PFSK-1 (cell line): ENCODE results near the gene HEPN1.

ENCODE experiments used
- FOXP2 ChIP-seq: optimal IDR thresholded peaks from 2 replicates; pipeline ENCODE3; 2011; ENCODE audit warnings: borderline replicate concordance, control low read depth, inconsistent platforms; ENCODE audit not compliant: insufficient read depth; ENCODE audit errors: extremely low read length, extremely low read depth
- POLR2AphosphoS5 ChIP-seq: IDR thresholded peaks from 2 replicates; pipeline ENCODE4 v1.6.1; 2012; ENCODE audit warnings: low read depth, mild to moderate bottlenecking, control low read depth, low read length, moderate library complexity
- SIN3A ChIP-seq: IDR thresholded peaks from 2 replicates; pipeline ENCODE4 v1.6.1; 2012; ENCODE audit warnings: mild to moderate bottlenecking, low read length, moderate library complexity, borderline replicate concordance; ENCODE audit not compliant: insufficient read depth
- TAF1 ChIP-seq: IDR thresholded peaks from 2 replicates; pipeline ENCODE4 v1.6.1; 2012; ENCODE audit warnings: low read length, control low read depth, borderline replicate concordance; ENCODE audit not compliant: insufficient read depth
- TF ChIP-seq, protein P1 (sequence below), 2 experiments: IDR thresholded peaks; 2 replicates each; pipeline versions ENCODE4 v1.6.1 to v1.8.0; 2011 to 2012; ENCODE audit warnings: low read depth in 2 of 2, low read length in 2 of 2, control low read depth in 1 of 2, inconsistent platforms in 1 of 2, mild to moderate bottlenecking in 1 of 2, moderate library complexity in 1 of 2; ENCODE audit not compliant: insufficient read depth in 1 of 2

HEPN1 gene

DNA sequence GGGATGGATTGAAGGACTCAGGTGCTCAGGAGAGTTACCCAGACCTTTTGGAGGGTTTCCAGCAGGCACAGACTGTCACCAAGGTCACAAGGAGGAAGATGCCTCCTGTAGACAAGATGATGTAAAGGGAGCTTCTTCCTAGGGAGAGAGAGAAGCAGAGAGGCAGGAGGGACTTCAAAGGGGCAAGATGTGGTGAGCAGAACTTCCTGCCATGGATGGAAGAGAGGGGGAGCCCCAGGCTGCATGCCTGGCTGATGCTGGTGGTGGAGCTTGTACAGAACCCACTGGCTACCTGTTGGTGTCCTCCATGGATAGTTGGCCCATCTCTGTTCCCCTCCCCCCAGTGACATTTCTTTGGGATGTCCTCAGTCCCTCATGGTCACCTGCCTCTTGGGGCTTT is 4.2 kb downstream of the HEPN1 start:
- TF ChIP-seq, protein P1, sequence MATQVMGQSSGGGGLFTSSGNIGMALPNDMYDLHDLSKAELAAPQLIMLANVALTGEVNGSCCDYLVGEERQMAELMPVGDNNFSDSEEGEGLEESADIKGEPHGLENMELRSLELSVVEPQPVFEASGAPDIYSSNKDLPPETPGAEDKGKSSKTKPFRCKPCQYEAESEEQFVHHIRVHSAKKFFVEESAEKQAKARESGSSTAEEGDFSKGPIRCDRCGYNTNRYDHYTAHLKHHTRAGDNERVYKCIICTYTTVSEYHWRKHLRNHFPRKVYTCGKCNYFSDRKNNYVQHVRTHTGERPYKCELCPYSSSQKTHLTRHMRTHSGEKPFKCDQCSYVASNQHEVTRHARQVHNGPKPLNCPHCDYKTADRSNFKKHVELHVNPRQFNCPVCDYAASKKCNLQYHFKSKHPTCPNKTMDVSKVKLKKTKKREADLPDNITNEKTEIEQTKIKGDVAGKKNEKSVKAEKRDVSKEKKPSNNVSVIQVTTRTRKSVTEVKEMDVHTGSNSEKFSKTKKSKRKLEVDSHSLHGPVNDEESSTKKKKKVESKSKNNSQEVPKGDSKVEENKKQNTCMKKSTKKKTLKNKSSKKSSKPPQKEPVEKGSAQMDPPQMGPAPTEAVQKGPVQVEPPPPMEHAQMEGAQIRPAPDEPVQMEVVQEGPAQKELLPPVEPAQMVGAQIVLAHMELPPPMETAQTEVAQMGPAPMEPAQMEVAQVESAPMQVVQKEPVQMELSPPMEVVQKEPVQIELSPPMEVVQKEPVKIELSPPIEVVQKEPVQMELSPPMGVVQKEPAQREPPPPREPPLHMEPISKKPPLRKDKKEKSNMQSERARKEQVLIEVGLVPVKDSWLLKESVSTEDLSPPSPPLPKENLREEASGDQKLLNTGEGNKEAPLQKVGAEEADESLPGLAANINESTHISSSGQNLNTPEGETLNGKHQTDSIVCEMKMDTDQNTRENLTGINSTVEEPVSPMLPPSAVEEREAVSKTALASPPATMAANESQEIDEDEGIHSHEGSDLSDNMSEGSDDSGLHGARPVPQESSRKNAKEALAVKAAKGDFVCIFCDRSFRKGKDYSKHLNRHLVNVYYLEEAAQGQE (IDR thresholded peaks at IDR 0.05; ENCODE audit: insufficient read depth in 1 of 2, low read depth in 2 of 2, low read length in 2 of 2): no peak
- TF ChIP-seq TAF1 (no peak), FOXP2 (no peak), SIN3A (no peak), POLR2AphosphoS5 (no peak)

DNA sequence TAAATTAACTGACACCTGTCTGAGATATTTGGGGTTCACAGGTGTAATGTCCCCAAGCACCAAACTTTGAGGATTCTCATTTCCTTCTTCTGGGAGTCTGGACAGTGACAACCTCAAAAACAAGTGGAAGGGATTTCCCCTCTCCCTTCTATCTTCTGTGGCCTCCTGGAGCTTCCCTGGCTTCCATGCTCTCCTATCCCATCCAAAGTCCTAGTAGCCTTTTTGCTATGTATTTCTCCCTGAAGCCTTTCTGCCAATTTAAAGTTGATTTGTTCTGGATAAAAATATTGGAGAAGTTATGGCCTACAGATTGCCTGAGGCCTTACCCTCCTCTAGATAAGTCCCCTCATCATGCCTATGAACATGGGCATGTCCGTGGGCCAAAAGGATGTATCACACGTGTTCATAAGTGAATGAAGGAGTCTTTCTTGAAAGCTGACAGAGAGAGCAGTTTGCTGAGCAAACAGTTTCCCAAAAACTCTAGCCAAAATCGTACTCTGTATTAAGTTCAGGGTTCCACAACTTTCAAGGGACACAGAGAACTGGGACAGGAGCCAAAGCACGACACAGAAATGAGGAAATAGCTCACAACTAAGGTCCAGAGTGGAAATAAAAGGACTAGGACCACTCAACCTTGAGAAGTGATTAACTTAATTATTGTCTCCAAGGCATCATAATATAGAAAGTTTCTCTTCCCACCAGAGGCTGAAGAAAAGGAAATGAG is 10.1 kb downstream of the HEPN1 start:
- TF ChIP-seq, protein P1 (IDR thresholded peaks at IDR 0.05; ENCODE audit: insufficient read depth in 1 of 2, low read depth in 2 of 2, low read length in 2 of 2): no peak
- TF ChIP-seq POLR2AphosphoS5 (no peak), FOXP2 (no peak), SIN3A (no peak), TAF1 (no peak)

DNA sequence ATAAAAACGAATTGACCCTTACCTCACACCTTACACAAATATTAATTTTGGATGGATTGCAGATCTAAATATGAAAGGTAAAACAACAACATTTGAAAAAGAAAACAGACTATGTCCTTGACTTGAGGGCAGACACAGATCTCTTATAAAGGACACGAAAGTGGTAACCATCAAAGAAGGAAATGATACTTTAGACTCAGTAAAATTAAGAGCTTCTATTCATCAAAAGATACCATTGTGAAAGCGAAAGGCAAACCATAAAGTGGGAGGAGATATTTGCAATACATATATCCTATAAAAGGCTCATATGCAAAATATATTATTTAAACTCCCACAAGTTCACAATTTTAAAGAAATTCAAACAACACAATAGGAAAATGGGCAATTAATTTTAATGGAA is 11.7 kb downstream of the HEPN1 start:
- TF ChIP-seq FOXP2: no peak
- TF ChIP-seq, protein P1 (IDR thresholded peaks at IDR 0.05; ENCODE audit: insufficient read depth in 1 of 2, low read depth in 2 of 2, low read length in 2 of 2): no peak
- no peak for TF ChIP-seq TAF1
- TF ChIP-seq POLR2AphosphoS5: no peak
- no peak for TF ChIP-seq SIN3A

DNA sequence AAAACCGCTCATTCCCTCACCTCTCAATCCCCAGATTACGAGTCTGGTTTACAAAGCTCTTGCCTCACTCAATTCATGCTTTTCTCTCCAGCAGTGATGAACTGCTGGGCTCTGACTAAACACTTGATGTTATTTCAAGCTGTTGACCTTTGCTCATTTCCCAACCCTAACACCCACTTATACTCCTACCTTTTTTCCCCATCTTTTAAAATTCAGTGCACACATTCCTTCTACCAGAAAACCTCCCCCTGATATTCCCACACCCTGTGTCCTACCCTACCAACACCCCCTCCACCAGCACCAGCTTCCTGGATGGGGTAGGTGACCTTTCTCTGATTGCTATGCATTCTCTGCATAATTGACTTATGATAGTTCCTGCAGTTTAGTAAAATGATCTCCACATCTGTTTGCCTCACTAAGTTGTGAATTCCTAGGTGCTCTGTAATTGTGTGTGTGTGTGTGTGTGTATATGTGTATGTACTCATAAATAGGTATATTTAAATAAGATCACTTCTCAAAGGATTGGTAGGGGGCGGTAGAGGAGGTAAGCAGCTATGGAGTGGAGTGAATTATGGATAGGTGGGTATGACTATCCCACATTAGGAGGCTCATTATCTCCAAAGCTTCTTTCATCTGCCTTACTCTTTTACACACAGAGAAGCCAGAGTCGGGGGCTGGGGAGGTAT is 16.0 kb downstream of the HEPN1 start:
- TF ChIP-seq, protein P1 (IDR thresholded peaks at IDR 0.05; ENCODE audit: insufficient read depth in 1 of 2, low read depth in 2 of 2, low read length in 2 of 2): no peak
- TF ChIP-seq FOXP2 (no peak), TAF1 (no peak), POLR2AphosphoS5 (no peak), SIN3A (no peak)
